ENCODE results near the gene YJEFN3.

DNA sequence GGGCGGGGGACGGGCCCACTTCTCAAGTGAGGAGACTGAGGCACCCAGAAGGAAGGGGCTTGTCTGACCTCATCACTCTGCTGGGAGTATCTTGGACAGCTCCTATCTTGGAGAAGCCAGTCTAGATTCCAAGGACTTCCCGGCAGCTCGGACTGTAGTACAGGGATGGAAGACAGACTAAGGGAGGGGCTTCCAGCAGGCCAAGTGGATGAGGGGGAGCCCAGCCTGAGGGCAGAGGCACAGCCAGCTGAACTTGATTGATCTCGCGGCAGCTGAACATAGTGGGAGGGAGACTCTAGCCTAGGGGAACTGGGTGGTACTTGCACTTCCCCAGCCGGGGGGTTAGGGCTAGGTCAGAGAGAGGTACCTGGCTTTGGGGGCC lies 10.1 kb downstream of the YJEFN3 start:
- no peak for TF ChIP-seq POLR2A (IDR thresholded peaks at IDR 0.05)
- TF ChIP-seq, protein P1, sequence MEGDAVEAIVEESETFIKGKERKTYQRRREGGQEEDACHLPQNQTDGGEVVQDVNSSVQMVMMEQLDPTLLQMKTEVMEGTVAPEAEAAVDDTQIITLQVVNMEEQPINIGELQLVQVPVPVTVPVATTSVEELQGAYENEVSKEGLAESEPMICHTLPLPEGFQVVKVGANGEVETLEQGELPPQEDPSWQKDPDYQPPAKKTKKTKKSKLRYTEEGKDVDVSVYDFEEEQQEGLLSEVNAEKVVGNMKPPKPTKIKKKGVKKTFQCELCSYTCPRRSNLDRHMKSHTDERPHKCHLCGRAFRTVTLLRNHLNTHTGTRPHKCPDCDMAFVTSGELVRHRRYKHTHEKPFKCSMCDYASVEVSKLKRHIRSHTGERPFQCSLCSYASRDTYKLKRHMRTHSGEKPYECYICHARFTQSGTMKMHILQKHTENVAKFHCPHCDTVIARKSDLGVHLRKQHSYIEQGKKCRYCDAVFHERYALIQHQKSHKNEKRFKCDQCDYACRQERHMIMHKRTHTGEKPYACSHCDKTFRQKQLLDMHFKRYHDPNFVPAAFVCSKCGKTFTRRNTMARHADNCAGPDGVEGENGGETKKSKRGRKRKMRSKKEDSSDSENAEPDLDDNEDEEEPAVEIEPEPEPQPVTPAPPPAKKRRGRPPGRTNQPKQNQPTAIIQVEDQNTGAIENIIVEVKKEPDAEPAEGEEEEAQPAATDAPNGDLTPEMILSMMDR (IDR thresholded peaks at IDR 0.05 in 4 of 5, conservative IDR thresholded peaks at IDR 0.05 in 1 of 5) = no peak
